HCT116 (cell line): ENCODE data around the gene NR6A1. TPM values are rescaled to one million over a fixed set of nuclear protein-coding genes. Genes with fewer than 3 reads are reported as not detected.

Experiments
- ATAC-seq: fragments of 200-7000 bp; cut with Tn5 transposase; 2 replicates; pipeline ENCODE4 v1.9.1; 2020; ENCODE audit warnings: mild to moderate bottlenecking, moderate library complexity
- BruUV-seq: library from RNA; stranded (reverse); fragments of 400-500 nt; replicated peaks from 2 replicates; lab custom pipeline; 2021; lab: Mats Ljungman, UMichigan
- CTCF ChIA-PET: fragments of 300-600 bp; sonication (Branson Sonifier 250); formaldehyde crosslinking; loops from one replicate; lab custom pipeline; 2021; ENCODE audit warnings: antibody characterized with exemption; lab: Charles Lee
- POLR2A ChIA-PET: fragments of 300-600, 350-600 bp; sonication (Branson Sonifier 250); formaldehyde crosslinking; loops from one replicate; lab custom pipeline; 2021; ENCODE audit warnings: antibody characterized with exemption; lab: Charles Lee
- RAD21 ChIA-PET, 2 experiments: fragments of 300-600 bp; sonication (Branson Sonifier 250); formaldehyde crosslinking; loops; one replicate each; lab custom pipeline; 2023; ENCODE audit warnings: low total read pairs in 2 of 2; ENCODE audit not compliant: uncharacterized antibody in 2 of 2, unreplicated experiment in 2 of 2, low non-redundant PET in 1 of 2; lab: Charles Lee
- DNase-seq: peaks from one replicate; pipeline ENCODE4 v3.0.0-alpha.2; 2010; ENCODE audit warnings: low read depth, low spot score
- H2AFZ ChIP-seq: fragments of 200-600 bp; shearing (Covaris generic), sonication (generic); 2 replicates; pipeline ENCODE4 v1.6.1; 2017; ENCODE audit warnings: low read depth, mixed run types, mixed read lengths, antibody characterized with exemption, low read length; ENCODE audit not compliant: poor library complexity, severe bottlenecking
- H3K27ac ChIP-seq: 2 replicates; pipeline ENCODE4 v1.5.1; 2012; ENCODE audit warnings: low read depth, low read length
- H3K27me3 ChIP-seq: fragments of 200-600 bp; sonication (generic); 2 replicates; pipeline ENCODE4 v1.6.1; 2016; ENCODE audit warnings: mixed run types, low read length, mixed read lengths; ENCODE audit not compliant: insufficient read depth
- H3K36me3 ChIP-seq, 2 experiments: fragments of 200-500 bp in 1 of 2; fragments of 200-600 bp in 1 of 2; sonication (Bioruptor generic) in 1 of 2; sonication (generic) in 1 of 2; 2 replicates each; pipeline versions ENCODE4 v1.5.1 to v1.6.1; 2014 to 2016; ENCODE audit warnings: low read length in 2 of 2, inconsistent platforms in 1 of 2, mixed read lengths in 1 of 2, mixed run types in 1 of 2; ENCODE audit not compliant: insufficient read depth in 2 of 2, control insufficient read depth in 1 of 2
- H3K4me1 ChIP-seq, 2 experiments: fragments of 200-600 bp in 1 of 2; sonication (generic) in 1 of 2; 2 replicates each; pipeline versions ENCODE4 v1.5.1 to v1.6.1; 2012 to 2017; ENCODE audit warnings: low read length in 2 of 2, inconsistent platforms in 1 of 2, mild to moderate bottlenecking in 1 of 2, mixed read lengths in 1 of 2, mixed run types in 1 of 2, moderate library complexity in 1 of 2; ENCODE audit not compliant: insufficient read depth in 2 of 2, control insufficient read depth in 1 of 2
- H3K4me2 ChIP-seq: fragments of 200-600 bp; sonication (generic); 2 replicates; pipeline ENCODE4 v1.6.1; 2017; ENCODE audit warnings: mixed run types, low read length, mixed read lengths
- H3K4me3 ChIP-seq, 2 experiments: fragments of 200-600 bp in 1 of 2; sonication (generic) in 1 of 2; replicated peaks in 1 of 2; 2 replicates each; pipeline ENCODE4 v1.5.1; 2011 to 2016; ENCODE audit warnings: low read length in 2 of 2, control low read depth in 1 of 2, low read depth in 1 of 2, mild to moderate bottlenecking in 1 of 2, mixed read lengths in 1 of 2, mixed run types in 1 of 2
- H3K79me2 ChIP-seq: fragments of 200-600 bp; sonication (generic); 2 replicates; pipeline ENCODE4 v1.6.1; 2017; ENCODE audit warnings: mild to moderate bottlenecking, mixed run types, low read length, moderate library complexity, mixed read lengths; ENCODE audit not compliant: insufficient read depth
- H3K9ac ChIP-seq: fragments of 200-600 bp; sonication (generic); 2 replicates; pipeline ENCODE4 v1.6.1; 2016; ENCODE audit warnings: low read length, mixed read lengths
- H3K9me2 ChIP-seq: fragments of 200-600 bp; sonication (generic), shearing (Covaris generic); 2 replicates; pipeline ENCODE4 v1.6.1; 2017; ENCODE audit warnings: mixed run types, mild to moderate bottlenecking, moderate library complexity; ENCODE audit not compliant: insufficient read depth
- H3K9me3 ChIP-seq, 2 experiments: fragments of 200-500 bp in 1 of 2; fragments of 200-600 bp in 1 of 2; sonication (Bioruptor generic) in 1 of 2; sonication (generic) in 1 of 2; 2 replicates each; pipeline ENCODE4 v1.6.1; 2014 to 2017; ENCODE audit warnings: low read length in 2 of 2, mixed read lengths in 2 of 2, inconsistent platforms in 1 of 2, low read depth in 1 of 2, mild to moderate bottlenecking in 1 of 2, mixed run types in 1 of 2, moderate library complexity in 1 of 2; ENCODE audit not compliant: control insufficient read depth in 1 of 2, insufficient read depth in 1 of 2
- H4K20me1 ChIP-seq: fragments of 200-600 bp; sonication (generic), shearing (Covaris generic); 2 replicates; pipeline ENCODE4 v1.6.1; 2017; ENCODE audit warnings: mixed run types, mild to moderate bottlenecking, moderate library complexity; ENCODE audit not compliant: insufficient read depth
- ATF3 ChIP-seq: IDR thresholded peaks from 2 replicates; pipeline ENCODE4 v1.6.1; 2012
- CBX3 ChIP-seq: IDR thresholded peaks from 2 replicates; pipeline ENCODE4 v1.6.1; 2012; ENCODE audit warnings: low read depth
- CEBPB ChIP-seq: IDR thresholded peaks from 2 replicates; pipeline ENCODE4 v1.6.1; 2012; ENCODE audit warnings: low read depth
- EGR1 ChIP-seq: IDR thresholded peaks from 2 replicates; pipeline ENCODE4 v1.6.1; 2012; ENCODE audit warnings: low read depth
- EZH2 ChIP-seq: fragments of 200-600 bp; sonication (generic); IDR thresholded peaks from 2 replicates; pipeline ENCODE4 v1.6.1; 2017; ENCODE audit warnings: antibody characterized with exemption, mixed run types
- EZH2phosphoT487 ChIP-seq: fragments of 200-600 bp; IDR thresholded peaks from 2 replicates; pipeline ENCODE4 v1.6.1; 2018; ENCODE audit warnings: antibody characterized with exemption, borderline replicate concordance
- FOSL1 ChIP-seq: IDR thresholded peaks from 2 replicates; pipeline ENCODE4 v1.6.1; 2012; ENCODE audit warnings: low read depth
- MAX ChIP-seq: IDR thresholded peaks from 2 replicates; pipeline ENCODE4 v1.6.1; 2012
- POLR2A ChIP-seq: IDR thresholded peaks from 2 replicates; pipeline ENCODE4 v1.7.0; 2011; ENCODE audit warnings: borderline replicate concordance; ENCODE audit not compliant: insufficient read depth, insufficient read length; ENCODE audit errors: extremely low read depth
- POLR2AphosphoS5 ChIP-seq: IDR thresholded peaks from 2 replicates; pipeline ENCODE4 v1.6.1; 2011; ENCODE audit warnings: mild to moderate bottlenecking, low read depth, low read length, moderate library complexity
- RAD21 ChIP-seq: IDR thresholded peaks from 2 replicates; pipeline ENCODE4 v1.6.1; 2012; ENCODE audit warnings: low read depth, mild to moderate bottlenecking
- REST ChIP-seq: IDR thresholded peaks from 2 replicates; pipeline ENCODE4 v1.6.1; 2012; ENCODE audit warnings: low read depth
- SIN3A ChIP-seq: IDR thresholded peaks from 2 replicates; pipeline ENCODE4 v1.6.1; 2012; ENCODE audit warnings: low read depth
- SP1 ChIP-seq: IDR thresholded peaks from 2 replicates; pipeline ENCODE4 v1.6.1; 2012; ENCODE audit warnings: low read depth
- SRF ChIP-seq: IDR thresholded peaks from 2 replicates; pipeline ENCODE4 v1.6.1; 2012; ENCODE audit warnings: low read depth
- TCF7L2 ChIP-seq: IDR thresholded peaks from 2 replicates; pipeline ENCODE4 v1.7.0; 2011; ENCODE audit warnings: borderline replicate concordance, inconsistent platforms; ENCODE audit not compliant: insufficient read depth, insufficient read length; ENCODE audit errors: extremely low read depth
- YY1 ChIP-seq: IDR thresholded peaks from 2 replicates; pipeline ENCODE4 v1.6.1; 2011; ENCODE audit warnings: low read length, low read depth, moderate library complexity, mild to moderate bottlenecking; ENCODE audit not compliant: insufficient replicate concordance; ENCODE audit errors: extremely low read depth
- ZBTB33 ChIP-seq: IDR thresholded peaks from 2 replicates; pipeline ENCODE4 v1.6.1; 2011; ENCODE audit warnings: mild to moderate bottlenecking, low read length, moderate library complexity; ENCODE audit not compliant: insufficient replicate concordance; ENCODE audit errors: extremely low read depth
- ZFX ChIP-seq: fragments of 450-650 bp; IDR thresholded peaks from 2 replicates; pipeline ENCODE4 v1.6.1; 2017
- ZNF274 ChIP-seq: fragments of 200-500 bp; sonication (Bioruptor generic); IDR thresholded peaks from 2 replicates; pipeline ENCODE4 v1.6.1; 2014; ENCODE audit warnings: mild to moderate bottlenecking, low read depth, low read length, inconsistent platforms
- intact Hi-C: fragments of 100-400 bp; cut with micrococcal nuclease; formaldehyde crosslinking; loops from 2 replicates; pipeline ENCODE4 v1.10.0; 2022
- total RNA-seq: library from RNA; stranded (reverse); gene quantifications from one replicate; pipeline ENCODE4 v1.2.1, GENCODE V29; 2021; ENCODE audit not compliant: unreplicated experiment

NR6A1 gene
- total RNA-seq, 1 experiment from 2014 or later: 9.9 TPM

GRCh38 chr9:124492818-124493217, 278.3 kb downstream of the NR6A1 start:
- no peak overlapping the region for H2AFZ ChIP-seq
- no peak for ATAC-seq
- no TSS peak for BruUV-seq
- H3K9me2 ChIP-seq: no peaks in the 10 kb centered on the region
- ChIA-PET RAD21 (no interaction called here), CTCF (no interaction called here)
- no peaks in the 10 kb centered on the region for H3K9me3 ChIP-seq
- no peak overlapping the region for H3K4me3 ChIP-seq
- TF ChIP-seq ZBTB33: no peak
- no peak for TF ChIP-seq EZH2phosphoT487
- TF ChIP-seq EZH2: no peak
- no peak for TF ChIP-seq ZFX
- no peak for TF ChIP-seq TCF7L2
- no peak for TF ChIP-seq POLR2AphosphoS5
- no peak for TF ChIP-seq MAX
- TF ChIP-seq SIN3A: no peak
- TF ChIP-seq EGR1: no peak
- no peak for TF ChIP-seq ATF3
- no peak for TF ChIP-seq ZNF274
- TF ChIP-seq YY1: no peak
- no peak for TF ChIP-seq POLR2A
- TF ChIP-seq REST: no peak
- TF ChIP-seq SP1: no peak
- no peak for TF ChIP-seq CEBPB
- TF ChIP-seq FOSL1: no peak
- TF ChIP-seq SRF: no peak
- TF ChIP-seq CBX3: no peak
- no peak for TF ChIP-seq RAD21
- TF ChIP-seq, all 23 proteins: peak for 0
- H3K27ac ChIP-seq: no peak overlapping the region
- H3K79me2 ChIP-seq: no peaks in the 10 kb centered on the region
- POLR2A ChIA-PET: no interaction called here
- H4K20me1 ChIP-seq: no peaks in the 10 kb centered on the region
- H3K27me3 ChIP-seq: no peaks in the 10 kb centered on the region
- H3K9ac ChIP-seq: no peak overlapping the region
- H3K4me1 ChIP-seq: no peaks in the 10 kb centered on the region
- no peaks in the 10 kb centered on the region for H3K36me3 ChIP-seq
- DNase-seq: no peak
- H3K4me2 ChIP-seq: no peak overlapping the region
- intact Hi-C loops: no loop called here
